A549 treated with ZK216348 at 1 μM for 4 hours (cell line): ENCODE results near the gene C9orf40. TPM values are rescaled to one million over a fixed set of nuclear protein-coding genes. Genes with fewer than 3 reads are reported as not detected.

ENCODE experiments used
- total RNA-seq: library from RNA; stranded (reverse); fragments of 200-300 nt; extraction: Qiagen RNA extraction; gene quantifications from 5 replicates; pipeline ENCODE4 v1.2.3, GENCODE V29; 2022; ENCODE audit warnings: low read depth

The C9orf40 gene, protein sequence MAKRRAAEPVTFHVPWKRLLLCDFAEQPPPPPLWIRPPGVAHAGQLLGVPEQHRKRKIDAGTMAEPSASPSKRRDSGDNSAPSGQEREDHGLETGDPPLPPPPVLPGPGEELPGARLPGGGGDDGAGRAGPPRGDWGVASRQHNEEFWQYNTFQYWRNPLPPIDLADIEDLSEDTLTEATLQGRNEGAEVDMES
- total RNA-seq, result 8.4 to 13.1 TPM (median 12.1 TPM) in 5 replicates

DNA sequence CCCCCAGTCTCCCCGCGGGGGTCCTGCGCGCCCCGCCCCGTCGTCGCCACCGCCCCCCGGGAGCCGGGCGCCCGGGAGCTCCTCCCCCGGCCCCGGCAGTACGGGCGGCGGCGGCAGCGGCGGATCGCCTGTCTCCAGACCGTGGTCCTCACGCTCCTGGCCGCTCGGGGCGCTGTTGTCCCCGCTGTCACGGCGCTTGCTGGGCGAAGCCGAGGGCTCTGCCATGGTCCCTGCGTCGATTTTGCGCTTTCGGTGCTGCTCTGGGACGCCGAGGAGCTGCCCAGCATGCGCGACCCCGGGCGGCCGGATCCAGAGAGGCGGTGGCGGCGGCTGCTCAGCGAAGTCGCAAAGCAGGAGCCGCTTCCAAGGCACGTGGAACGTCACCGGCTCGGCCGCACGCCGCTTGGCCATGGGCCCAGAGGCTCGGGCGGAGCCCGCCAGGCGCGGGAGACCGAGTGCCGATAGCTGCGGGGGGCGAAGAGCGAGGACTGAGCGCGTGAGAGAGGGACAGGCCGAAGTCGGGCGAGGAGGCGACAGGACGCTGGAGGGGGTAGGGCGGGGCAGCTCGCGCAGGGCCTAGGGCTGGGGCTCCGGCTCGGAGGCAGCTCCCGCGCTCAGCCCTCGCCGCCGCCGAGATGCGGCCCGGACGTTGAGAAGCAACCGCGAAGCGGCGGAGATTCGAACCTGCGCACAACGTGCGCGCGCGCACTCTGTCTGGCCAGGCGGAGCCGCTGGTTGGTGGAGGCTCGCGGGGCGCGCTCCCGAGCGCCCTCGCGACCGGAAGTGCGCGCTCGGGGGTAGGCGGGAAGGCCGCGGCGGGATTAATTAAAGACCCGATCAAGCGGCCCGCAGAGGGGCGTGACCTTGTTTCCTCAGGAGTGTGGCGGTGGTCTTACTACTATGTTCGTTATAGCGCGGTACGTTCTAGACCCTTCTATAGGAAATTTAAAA, at the start of gene C9orf40:
TSS of gene C9orf40 (minus strand) at position 712 of the 951 bp plus-strand sequence. CDS start at position 411, 301 bp downstream.

Other genes starting within 250 kb of the C9orf40 start
- 1.4 to 1.9 TPM (median 1.6 TPM) in 5 replicates for gene TRPM6, start 65.0 kb downstream of the C9orf40 start, total RNA-seq
- 7.7 to 16.2 TPM (median 13.7 TPM) in 5 replicates for gene CARNMT1, start 75.4 kb upstream of the C9orf40 start, total RNA-seq
- gene NMRK1, start 135.2 kb upstream of the C9orf40 start, total RNA-seq, result 3.6 to 6.8 TPM (median 5.1 TPM) in 5 replicates
- gene OSTF1, start 135.6 kb upstream of the C9orf40 start, total RNA-seq, result 14.7 to 21.8 TPM (median 15.6 TPM) in 5 replicates